SH-SY5Y (cell line): ENCODE measurements around the gene CACNB3.

Experiments
- GATA2 ChIP-seq: IDR thresholded peaks from 2 replicates; pipeline ENCODE4 v1.6.1; 2011; ENCODE audit warnings: mild to moderate bottlenecking, low read depth, low read length
- GATA3 ChIP-seq: IDR thresholded peaks from 2 replicates; pipeline ENCODE4 v1.6.1; 2011; ENCODE audit warnings: low read depth, mild to moderate bottlenecking, low read length, moderate library complexity

- TF ChIP-seq GATA3: no peak
- peak; percentile 70 for TF ChIP-seq GATA2
Observed at GRCh38 chr12:48852734-48853688, 34.7 kb downstream of the CACNB3 start.
